B cell (primary cell): ENCODE measurements around the gene BDH1. TPM values are rescaled to one million over a fixed set of nuclear protein-coding genes. Genes with fewer than 3 reads are reported as not detected.
"Not testable (repeated sequence)": the region's sequence is repeated elsewhere in the genome, so short reads cannot be mapped to it uniquely, and the experiment has no call there.

Source experiments
- ATAC-seq: fragments of 200-7000 bp; cut with Tn5 transposase; one replicate; pipeline ENCODE4 v1.10.0; 2021; ENCODE audit warnings: low read depth, mild to moderate bottlenecking, moderate number of reproducible peaks, moderate library complexity
- CTCF ChIA-PET: fragments of 350-600 bp; sonication (Branson Sonifier 250); formaldehyde crosslinking; loops from one replicate; lab custom pipeline; 2021; ENCODE audit warnings: antibody characterized with exemption, inconsistent platforms; lab: Charles Lee
- POLR2A ChIA-PET: fragments of 350-600 bp; sonication (Branson Sonifier 250); formaldehyde crosslinking; loops from one replicate; lab custom pipeline; 2021; ENCODE audit warnings: antibody characterized with exemption; lab: Charles Lee
- DNase-seq: peaks from one replicate; pipeline ENCODE4 v3.0.0; 2013
- H2AFZ ChIP-seq: 2 replicates; pipeline ENCODE4 v1.6.1; 2012; ENCODE audit warnings: mild to moderate bottlenecking, low read depth, low read length; ENCODE audit not compliant: insufficient read depth, poor library complexity, severe bottlenecking
- H3K27ac ChIP-seq, 2 donors: 1 replicate in 1 of 2; 2 replicates in 1 of 2; pipeline ENCODE4 v1.5.1; 2012 to 2013; ENCODE audit warnings: low read length in 2 of 2, mild to moderate bottlenecking in 2 of 2, moderate library complexity in 1 of 2
- H3K27me3 ChIP-seq, 4 experiments: fragments of 200-600 bp in 1 of 4; sonication (generic) in 1 of 4; replicated peaks in 1 of 4; 1 replicate in 2 of 4; 2 replicates in 2 of 4; pipeline versions ENCODE4 v1.6.1 to v1.7.0; 2013 to 2016; ENCODE audit warnings: low read length in 3 of 4, mild to moderate bottlenecking in 2 of 4, mixed read lengths in 1 of 4, moderate library complexity in 1 of 4; ENCODE audit not compliant: insufficient read depth in 4 of 4, control insufficient read depth in 3 of 4; ENCODE audit errors: control extremely low read depth in 1 of 4
- H3K36me3 ChIP-seq, 2 experiments: replicated peaks in 1 of 2; 1 replicate in 1 of 2; 2 replicates in 1 of 2; pipeline versions ENCODE4 v1.6.1 to v1.7.1; 2013; ENCODE audit warnings: low read length in 1 of 2; ENCODE audit not compliant: insufficient read depth in 2 of 2, control insufficient read depth in 1 of 2; ENCODE audit errors: control extremely low read depth in 1 of 2, extremely low read depth in 1 of 2
- H3K4me1 ChIP-seq, 2 donors: fragments of 200-600 bp in 1 of 2; sonication (generic) in 1 of 2; 1 replicate in 1 of 2; 2 replicates in 1 of 2; pipeline versions ENCODE4 v1.5.1 to v1.6.1; 2013 to 2017; ENCODE audit warnings: low read length in 2 of 2; ENCODE audit not compliant: control insufficient read depth in 2 of 2, insufficient read depth in 2 of 2
- H3K4me2 ChIP-seq: replicated peaks from 2 replicates; pipeline ENCODE3; 2012; ENCODE audit warnings: mild to moderate bottlenecking, low read depth, low read length; ENCODE audit not compliant: poor library complexity, severe bottlenecking
- H3K4me3 ChIP-seq, 5 experiments: fragments of 200-600 bp in 1 of 5; sonication (generic) in 1 of 5; 1 replicate in 3 of 5; 2 replicates in 2 of 5; pipeline versions ENCODE4 v1.5.1 to v1.7.0; 2011 to 2016; ENCODE audit warnings: low read length in 4 of 5, mild to moderate bottlenecking in 4 of 5, low read depth in 2 of 5, control low read depth in 1 of 5, moderate library complexity in 1 of 5; ENCODE audit not compliant: insufficient read depth in 1 of 5; ENCODE audit errors: control extremely low read depth in 1 of 5, extremely low read depth in 1 of 5
- H3K79me2 ChIP-seq: fragments of 200-600 bp; sonication (generic); one replicate; pipeline ENCODE4 v1.6.0; 2016; ENCODE audit warnings: low read length; ENCODE audit not compliant: control insufficient read depth, insufficient read depth
- H3K9ac ChIP-seq: fragments of 200-600 bp; sonication (generic); 2 replicates; pipeline ENCODE4 v1.6.1; 2017; ENCODE audit warnings: mild to moderate bottlenecking, low read length, moderate library complexity
- H3K9me3 ChIP-seq, 3 donors: one replicate each; pipeline versions ENCODE4 v1.6.1 to v1.7.1; 2013; ENCODE audit warnings: low read length in 2 of 3; ENCODE audit not compliant: control insufficient read depth in 2 of 3, insufficient read depth in 1 of 3; ENCODE audit errors: control extremely low read depth in 1 of 3
- H4K20me1 ChIP-seq: 2 replicates; pipeline ENCODE4 v1.6.0; 2012; ENCODE audit warnings: mild to moderate bottlenecking, low read length; ENCODE audit not compliant: insufficient read depth, control insufficient read depth, poor library complexity, severe bottlenecking
- H3K27ac Mint-ChIP-seq: one replicate; pipeline ENCODE4 v1.8.0; 2021; ENCODE audit warnings: mixed read lengths
- H3K27me3 Mint-ChIP-seq: one replicate; pipeline ENCODE4 v1.8.0; 2021; ENCODE audit warnings: mixed read lengths
- H3K4me1 Mint-ChIP-seq: one replicate; pipeline ENCODE4 v1.8.0; 2021; ENCODE audit warnings: mixed read lengths
- H3K4me3 Mint-ChIP-seq: one replicate; pipeline ENCODE4 v1.8.0; 2021; ENCODE audit warnings: mixed read lengths
- H3K9me3 Mint-ChIP-seq: one replicate; pipeline ENCODE4 v1.8.0; 2022; ENCODE audit warnings: mixed read lengths; ENCODE audit not compliant: insufficient read depth
- CTCF ChIP-seq: fragments of 200-600 bp; IDR thresholded peaks from one replicate; pipeline ENCODE4 v1.8.0; 2022; ENCODE audit warnings: antibody characterized with exemption, mild to moderate bottlenecking
- EZH2 ChIP-seq: IDR thresholded peaks from 2 replicates; pipeline ENCODE4 v1.6.1; 2012; ENCODE audit warnings: borderline replicate concordance, low read depth, mild to moderate bottlenecking, moderate library complexity, low read length; ENCODE audit not compliant: insufficient read depth, poor library complexity, severe bottlenecking
- WGBS: methylation state at CpG from one replicate; pipeline ENCODE4 v1.1.5; 2013; ENCODE audit warnings: missing lambda C conversion rate; ENCODE audit not compliant: insufficient coverage; 5-methylcytosine and 5-hydroxymethylcytosine counted together
- intact Hi-C: fragments of 100-400 bp; cut with micrococcal nuclease; formaldehyde crosslinking; loops from one replicate; pipeline ENCODE4 v1.10.0; 2022
- polyA plus RNA-seq: library from polyadenylated mRNA; depleted of rRNA; stranded (reverse); fragments of >200 nt; gene quantifications from 2 replicates; pipeline ENCODE4 v1.2.3, GENCODE V29; 2012
- total RNA-seq, 2 donors: library from RNA; stranded (reverse); fragments of 120-200 nt in 1 of 2; gene quantifications; 1 replicate in 1 of 2; 2 replicates in 1 of 2; pipeline versions ENCODE4 v1.2.3 to v1.2.4, GENCODE V29; 2013 to 2022

The BDH1 gene
- total and polyA plus RNA-seq, 2 donors (not counting 1 experiment from before 2014, with no cell fraction given): 21.1 to 59.3 TPM

GRCh38 chr3:197569433-197569832, 13.7 kb upstream of the BDH1 start:
- intact Hi-C loops, H3K4me1 ChIP-seq, H3K4me1 Mint-ChIP-seq, H3K36me3 ChIP-seq, H3K4me2 ChIP-seq, H3K4me3 ChIP-seq, H3K27ac Mint-ChIP-seq, H3K79me2 ChIP-seq, POLR2A ChIA-PET, DNase-seq, ATAC-seq, H4K20me1 ChIP-seq, H3K9ac ChIP-seq, H3K27me3 ChIP-seq, H3K9me3 Mint-ChIP-seq, H2AFZ ChIP-seq, H3K27ac ChIP-seq, H3K4me3 Mint-ChIP-seq: not testable (repeated sequence)
- peaks cover 1 to 16% (median 7%) of the 10 kb centered on the region in 3 donors for H3K9me3 ChIP-seq
- CTCF ChIA-PET: interaction anchor here (2.4 kb wide), 1 partner anchor 29 kb away, joined by 6 read pairs; no protein-coding TSS in a partner anchor
- peaks cover 15% of the 10 kb centered on the region for H3K27me3 Mint-ChIP-seq
- WGBS: no CpG with 5 or more reads among the region's 2 CpGs

GRCh38 chr3:197567904-197568681, 12.3 kb upstream of the BDH1 start:
- intact Hi-C loops: no loop called here
- Histone ChIP-seq H3K36me3 (no peaks in the 10 kb centered on the region), H3K79me2 (no peaks in the 10 kb centered on the region), H3K9me3 (peaks cover 1 to 16% (median 7%) of the 10 kb centered on the region in 3 donors), H3K4me1 (no peaks in the 10 kb centered on the region), H4K20me1 (no peaks in the 10 kb centered on the region), H3K4me3 (no peak overlapping the region), H3K9ac (no peak overlapping the region), H2AFZ (no peak overlapping the region), H3K4me2 (no peak overlapping the region), H3K27ac (no peak overlapping the region), H3K27me3 (peaks cover 0 to 6% (median 3%) of the 10 kb centered on the region in 4 experiments)
- no peak for ATAC-seq
- no peak overlapping the region for H3K4me3 Mint-ChIP-seq
- peaks cover 2% of the 10 kb centered on the region for H3K9me3 Mint-ChIP-seq
- peaks cover 1% of the 10 kb centered on the region for H3K4me1 Mint-ChIP-seq
- TF ChIP-seq EZH2: no peak
- no peak for TF ChIP-seq CTCF
- H3K27ac Mint-ChIP-seq: no peak overlapping the region
- POLR2A ChIA-PET: no interaction called here
- CTCF ChIA-PET: interaction anchor here (2.4 kb wide), 1 partner anchor 30 kb away, joined by 6 read pairs; no protein-coding TSS in a partner anchor
- 66% methylated on average over 3 of the region's 6 CpGs for WGBS
- no peak for DNase-seq
- H3K27me3 Mint-ChIP-seq: peaks cover 11% of the 10 kb centered on the region

GRCh38 chr3:197566155-197566554, 10.4 kb upstream of the BDH1 start:
- H2AFZ ChIP-seq, H3K27ac Mint-ChIP-seq, POLR2A ChIA-PET, H3K4me3 ChIP-seq, ATAC-seq, H3K9ac ChIP-seq, H3K4me2 ChIP-seq, H3K9me3 Mint-ChIP-seq, intact Hi-C loops, H3K27ac ChIP-seq, H3K4me3 Mint-ChIP-seq, H3K27me3 ChIP-seq, H3K36me3 ChIP-seq, H4K20me1 ChIP-seq, DNase-seq, H3K79me2 ChIP-seq: not testable (repeated sequence)
- Histone ChIP-seq H3K4me1 (peaks cover 8 to 10% of the 10 kb centered on the region in 2 donors), H3K9me3 (peaks cover 0 to 15% (median 4%) of the 10 kb centered on the region in 3 donors)
- CTCF ChIA-PET: interaction anchor here (0.5 kb wide), 1 partner anchor 286 kb away, joined by 5 read pairs; no protein-coding TSS in a partner anchor
- peaks cover 13% of the 10 kb centered on the region for H3K4me1 Mint-ChIP-seq
- H3K27me3 Mint-ChIP-seq: peaks cover 11% of the 10 kb centered on the region
